A172 (cell line): ENCODE results near the gene PDE4D. TPM values are rescaled to one million over a fixed set of nuclear protein-coding genes. Genes with fewer than 3 reads are reported as not detected.

Experiments
- DNase-seq: peaks from one replicate; pipeline ENCODE4 v3.0.0-alpha.2; 2015; ENCODE audit warnings: low spot score
- total RNA-seq: library from RNA; depleted of rRNA; stranded (reverse); fragments of >200 nt; shearing (Covaris generic); gene quantifications from 2 replicates; pipeline ENCODE4 v1.2.3, GENCODE V29; 2014

PDE4D gene
- total RNA-seq, 1 experiment from 2014 or later, result 7.6 TPM

- no peak for DNase-seq
These were observed 54.5 kb downstream of the PDE4D start for GRCh38 chr5:59838989-59839388.

GRCh38 chr5:59838067-59838466 lies 55.5 kb downstream of the PDE4D start:
- DNase-seq, result no peak

GRCh38 chr5:59837071-59837470 lies 56.5 kb downstream of the PDE4D start:
- no peak for DNase-seq

DNA sequence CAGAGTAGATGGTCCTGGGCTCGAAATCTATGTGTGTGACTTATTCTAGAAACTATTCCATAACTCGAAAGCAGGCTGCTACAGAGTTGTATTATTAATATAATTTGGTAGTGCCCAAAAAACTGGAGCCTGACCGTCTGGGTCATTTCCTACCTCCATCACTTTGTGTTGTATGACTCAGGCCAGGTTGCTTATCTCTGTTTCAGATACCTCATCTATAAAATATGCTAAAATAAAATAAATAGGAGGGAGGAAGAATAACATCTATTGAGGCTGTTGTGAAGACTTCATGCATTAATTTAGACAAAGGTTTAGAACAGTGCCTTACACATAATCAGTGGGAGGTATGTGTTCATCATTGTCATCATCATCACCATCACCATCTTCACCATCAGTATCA lies 57.7 kb downstream of the PDE4D start:
- peak; percentile 64 for DNase-seq

DNA sequence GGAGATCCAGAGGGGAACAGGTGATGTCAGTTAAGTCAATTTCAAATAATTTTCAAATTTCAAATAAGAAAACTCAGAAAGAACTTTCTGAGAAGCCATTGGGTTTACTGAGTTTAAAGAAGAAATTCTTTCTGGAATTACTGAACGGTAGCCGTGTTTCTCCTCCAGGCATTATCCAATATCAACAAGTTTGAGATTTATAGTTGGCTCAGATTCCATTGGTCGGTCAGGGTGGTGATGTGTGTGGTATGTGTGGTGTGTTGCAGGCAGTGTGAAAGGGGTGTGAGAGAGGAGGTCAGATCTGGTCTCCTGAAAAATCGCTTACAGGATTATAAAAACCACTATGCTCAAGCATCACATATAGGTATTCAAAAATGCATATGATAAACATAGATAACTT lies 60.1 kb downstream of the PDE4D start:
- no peak for DNase-seq

DNA sequence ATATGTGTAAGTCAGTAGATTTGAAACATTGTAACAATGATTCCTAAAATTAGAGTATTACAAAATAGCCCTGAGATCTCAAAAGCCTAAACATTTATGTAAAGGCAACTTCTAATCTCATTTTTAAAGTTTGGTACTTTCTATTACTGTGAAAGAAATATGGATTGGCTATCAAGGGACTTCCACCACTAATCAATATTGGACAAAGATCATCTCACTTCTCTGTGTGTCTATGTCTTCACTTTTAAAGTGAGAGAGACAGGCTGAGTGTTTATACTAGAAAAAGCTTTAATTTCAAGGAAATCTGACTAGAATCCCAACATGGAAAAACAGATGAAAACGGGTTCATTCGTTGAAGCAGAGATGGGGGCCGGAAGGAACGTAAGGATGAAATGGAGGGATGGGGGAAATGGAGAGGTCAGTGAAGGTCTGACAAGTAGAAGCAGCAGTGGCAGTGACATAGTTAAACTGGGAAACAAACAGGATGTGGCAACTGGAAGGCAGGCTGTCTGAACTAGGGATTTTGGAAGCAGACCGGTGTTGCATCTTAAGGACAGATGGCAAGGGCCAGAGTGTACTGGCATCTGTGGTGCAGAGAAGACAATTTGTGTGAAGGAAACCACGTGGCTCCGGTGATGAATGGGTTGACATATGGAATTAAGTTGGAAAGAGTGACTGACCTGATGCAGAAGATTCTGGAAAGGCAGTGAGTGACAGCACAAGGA lies 60.8 kb downstream of the PDE4D start:
- DNase-seq, result peak; percentile 51

- DNase-seq, result peak; percentile 70
These were observed 62.1 kb downstream of the PDE4D start for GRCh38 chr5:59831326-59832010.

GRCh38 chr5:59830536-59831200 lies 62.9 kb downstream of the PDE4D start:
- no peak for DNase-seq

- no peak for DNase-seq
These were observed 63.6 kb downstream of the PDE4D start for GRCh38 chr5:59829922-59830321.

GRCh38 chr5:59829386-59829785 lies 64.1 kb downstream of the PDE4D start:
- peak; percentile 92 for DNase-seq

DNA sequence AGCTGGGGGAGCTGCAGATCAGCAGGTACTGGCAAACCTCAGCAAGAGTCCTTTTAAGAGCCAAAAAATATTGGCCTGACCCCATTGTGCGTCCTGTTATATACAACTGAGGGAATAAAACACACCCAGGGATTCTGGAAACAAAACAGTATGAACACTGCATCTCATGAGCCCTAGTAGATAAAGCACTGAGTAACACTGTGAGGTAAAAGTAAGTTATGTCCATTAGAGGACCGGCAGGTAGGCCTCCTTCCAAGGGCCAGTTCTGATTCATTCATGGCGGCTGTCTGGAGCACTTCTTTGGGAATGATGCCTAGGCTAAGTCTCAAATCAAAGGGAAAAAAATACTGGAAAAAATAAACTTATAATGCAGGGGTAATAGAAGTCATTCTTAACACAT lies 64.9 kb downstream of the PDE4D start:
- peak; percentile 54 for DNase-seq

GRCh38 chr5:59826996-59827395 lies 66.5 kb downstream of the PDE4D start:
- DNase-seq, result no peak

DNA sequence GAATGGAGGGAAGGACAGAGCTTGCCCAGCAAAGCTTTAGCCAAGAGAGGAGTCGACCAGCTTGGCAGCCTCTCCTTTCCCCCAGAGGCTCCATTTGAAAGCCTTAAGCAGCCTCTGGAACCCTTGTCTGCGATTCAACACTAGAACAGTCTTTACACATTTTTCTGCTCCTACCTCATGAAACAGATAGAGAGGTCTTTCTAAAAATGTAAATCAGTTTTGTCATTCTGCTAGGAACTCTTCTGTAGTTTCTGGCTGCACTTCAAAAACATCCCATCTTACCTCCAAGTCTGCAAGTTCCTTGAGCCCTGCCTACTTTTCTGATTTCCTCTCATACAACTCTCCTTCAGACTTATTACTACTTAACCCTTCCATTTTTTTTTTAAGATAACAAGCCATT lies 70.1 kb downstream of the PDE4D start:
- DNase-seq, result no peak

- no peak for DNase-seq
These were observed 73.7 kb downstream of the PDE4D start for GRCh38 chr5:59819806-59820205.

DNA sequence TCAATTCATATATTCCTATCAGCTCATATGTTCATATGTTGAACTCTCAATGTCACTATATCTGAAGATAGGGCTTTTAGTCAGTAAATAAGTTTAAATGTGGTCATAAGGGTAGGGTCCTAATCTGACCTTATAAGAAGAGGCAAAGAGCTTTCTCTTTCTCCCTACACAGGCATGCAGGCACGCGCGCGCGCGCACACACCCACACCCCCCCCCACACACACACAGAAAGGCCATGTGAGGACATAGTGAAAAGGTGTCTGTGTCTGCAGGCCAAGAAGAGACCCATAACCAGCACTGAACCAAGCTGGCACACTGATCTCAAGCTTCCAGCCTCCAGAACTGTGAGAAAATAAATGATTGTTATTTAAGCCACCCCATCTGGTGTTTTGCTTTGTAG lies 76.0 kb downstream of the PDE4D start:
- no peak for DNase-seq

DNA sequence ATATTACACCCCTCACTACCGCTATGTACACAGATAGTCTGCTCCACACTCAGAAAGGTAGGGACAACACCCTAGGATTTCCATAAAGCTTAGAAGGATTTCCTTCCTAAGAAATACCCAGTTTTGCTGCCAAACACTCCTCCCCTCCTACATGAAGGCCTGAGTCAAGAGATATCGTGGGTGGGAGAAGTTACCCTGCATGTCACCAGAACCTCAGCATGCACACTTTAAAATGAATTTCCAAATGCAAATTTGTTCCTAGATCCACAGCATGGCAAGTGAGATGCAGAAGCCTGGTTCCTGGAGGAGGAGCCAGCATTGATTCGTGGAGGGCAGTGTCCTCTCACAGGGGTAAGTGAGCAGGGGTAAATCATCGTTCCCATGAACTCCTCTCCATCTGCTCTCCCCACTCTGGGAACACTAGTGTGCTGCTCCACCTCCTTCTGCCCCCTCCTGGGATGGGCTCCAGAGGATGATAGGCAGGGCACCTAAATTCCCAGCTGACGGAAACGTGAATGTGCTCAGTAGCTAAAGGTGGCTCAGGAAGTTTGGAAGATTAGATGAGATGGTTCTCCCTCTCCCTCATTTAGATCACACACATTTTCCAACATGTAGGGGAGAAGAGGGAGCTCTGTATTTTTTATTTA lies 76.7 kb downstream of the PDE4D start:
- DNase-seq, result no peak

- no peak for DNase-seq
These were observed 79.0 kb downstream of the PDE4D start for GRCh38 chr5:59814537-59814872.

GRCh38 chr5:59813761-59814536 lies 79.6 kb downstream of the PDE4D start:
- DNase-seq, result peak; percentile 87

GRCh38 chr5:59810041-59810440 lies 83.5 kb downstream of the PDE4D start:
- peak; percentile 63 for DNase-seq

DNA sequence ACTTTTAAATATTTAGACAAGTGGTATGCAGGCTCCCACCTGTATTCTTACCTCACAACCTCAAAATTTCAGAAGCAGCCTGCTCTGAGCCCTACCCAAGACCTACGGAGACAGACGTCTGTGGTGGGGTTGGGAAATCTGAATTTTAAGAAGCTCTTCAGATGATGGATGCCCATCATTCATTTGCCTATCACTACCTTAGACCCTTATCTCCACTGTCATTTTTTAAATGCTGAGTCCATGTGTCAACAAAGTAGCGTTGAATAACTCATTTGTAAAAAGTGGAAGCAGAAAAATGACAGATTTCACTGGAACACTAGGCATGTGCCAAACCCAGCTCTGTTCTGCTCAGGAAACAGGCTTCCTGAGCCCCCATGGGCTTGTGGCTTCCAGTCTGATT lies 85.7 kb downstream of the PDE4D start:
- DNase-seq, result no peak

DNA sequence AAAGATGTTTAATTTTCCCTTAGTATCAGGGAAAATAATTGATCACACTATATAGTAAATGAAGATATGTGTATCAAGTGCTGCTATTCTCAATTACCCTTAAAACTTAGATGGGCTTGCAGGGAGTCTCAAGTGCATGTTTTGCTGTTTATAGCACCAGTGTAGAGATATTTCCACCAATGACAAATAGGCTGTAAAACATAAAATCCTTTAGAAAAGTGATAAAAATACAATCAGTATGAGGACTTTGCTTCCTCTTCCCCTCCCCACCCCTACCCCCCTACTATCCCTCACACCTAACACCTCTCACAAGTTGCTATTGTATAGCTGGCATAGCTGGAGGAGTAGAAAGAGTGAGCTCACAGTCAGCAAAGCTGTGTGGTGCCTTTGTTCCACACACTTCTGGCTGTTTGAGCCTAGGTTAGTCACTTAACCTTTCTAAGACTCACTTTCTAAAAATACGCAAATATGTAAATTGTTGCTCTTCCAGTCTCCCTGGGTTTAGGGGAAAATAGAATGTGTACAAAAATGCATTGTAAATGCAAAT lies 93.1 kb downstream of the PDE4D start:
- no peak for DNase-seq
